NCI-H524 treated with DMSO at 0.1 percent for 48 hours (cell line): ENCODE data around the gene TEX264.
"Not testable (repeated sequence)": the region's sequence is repeated elsewhere in the genome, so short reads cannot be mapped to it uniquely, and the experiment has no call there.

ENCODE experiments used
- DNase-seq: peaks from one replicate; lab custom pipeline; 2025; lab: John Stamatoyannopoulos, UW

TEX264 gene

GRCh38 chr3:51670823-51671733, at the start of gene TEX264:
TSS of gene TEX264 (plus strand) at chr3:51671252. CDS start at chr3:51674305, 3,053 bp downstream.
- DNase-seq: no peak

- DNase-seq: no peak
These were observed 48.6 kb upstream of the TEX264 start for GRCh38 chr3:51622413-51622812.

- peak; percentile 62 for DNase-seq
These were observed 48.2 kb upstream of the TEX264 start for GRCh38 chr3:51622868-51623267.

GRCh38 chr3:51630513-51630912, 40.5 kb upstream of the TEX264 start:
- DNase-seq: no peak

GRCh38 chr3:51637144-51637940, 33.7 kb upstream of the TEX264 start:
- no peak for DNase-seq

- DNase-seq: no peak
These were observed 33.0 kb upstream of the TEX264 start for GRCh38 chr3:51637941-51638471.

- no peak for DNase-seq
These were observed 28.6 kb upstream of the TEX264 start for GRCh38 chr3:51642462-51642861.

- no peak for DNase-seq
These were observed 25.0 kb upstream of the TEX264 start for GRCh38 chr3:51646091-51646490.

GRCh38 chr3:51652103-51652502, 18.9 kb upstream of the TEX264 start:
- DNase-seq: not testable (repeated sequence)

GRCh38 chr3:51653409-51653808, 17.6 kb upstream of the TEX264 start:
- DNase-seq: not testable (repeated sequence)

- DNase-seq: no peak
These were observed 13.8 kb upstream of the TEX264 start for GRCh38 chr3:51657234-51657633.

GRCh38 chr3:51659942-51660341, 11.1 kb upstream of the TEX264 start:
- no peak for DNase-seq

GRCh38 chr3:51662456-51662855, 8.6 kb upstream of the TEX264 start:
- no peak for DNase-seq

- no peak for DNase-seq
These were observed 2.3 kb upstream of the TEX264 start for GRCh38 chr3:51668756-51669155.

- no peak for DNase-seq
These were observed 1.6 kb upstream of the TEX264 start for GRCh38 chr3:51669241-51670052.

GRCh38 chr3:51670053-51670822, 814 bp upstream of the TEX264 start:
- DNase-seq: no peak

GRCh38 chr3:51671734-51672475, 853 bp downstream of the TEX264 start:
- DNase-seq: no peak

- no peak for DNase-seq
These were observed 2.2 kb downstream of the TEX264 start for GRCh38 chr3:51673181-51673801.

- DNase-seq: no peak
These were observed 3.0 kb downstream of the TEX264 start for GRCh38 chr3:51673802-51674654.
